GM12878 (cell line): ENCODE data around the gene AGAP1. TPM values are rescaled to one million over a fixed set of nuclear protein-coding genes. Genes with fewer than 3 reads are reported as not detected.

ENCODE experiments used
- ATAC-seq: fragments of 200-7000 bp; cut with Tn5 transposase; 3 replicates; pipeline ENCODE4 v1.9.1; 2020; ENCODE audit warnings: mild to moderate bottlenecking, moderate library complexity
- BruUV-seq: library from RNA; stranded (reverse); fragments of 400-500 nt; replicated peaks from 2 replicates; lab custom pipeline; 2021; lab: Mats Ljungman, UMichigan
- CTCF ChIA-PET: fragments of 300-600 bp; sonication (Branson Sonifier 250); formaldehyde crosslinking; extraction: SDS; loops from one replicate; lab custom pipeline; 2021; ENCODE audit warnings: inconsistent platforms; lab: Yijun Ruan, JAX
- POLR2A ChIA-PET: fragments of 350-600 bp; formaldehyde crosslinking; extraction: SDS; loops from one replicate; lab custom pipeline; 2021; ENCODE audit warnings: inconsistent platforms; lab: Charles Lee
- RAD21 ChIA-PET: fragments of 300-600 bp; sonication (Branson Sonifier 250); formaldehyde crosslinking; loops from one replicate; lab custom pipeline; 2023; ENCODE audit warnings: antibody characterized with exemption; ENCODE audit not compliant: unreplicated experiment; lab: Charles Lee
- SMC1A ChIA-PET: fragments of 300-600 bp; sonication (Branson Sonifier 250); formaldehyde crosslinking; loops from one replicate; lab custom pipeline; 2023; ENCODE audit not compliant: unreplicated experiment, uncharacterized antibody; lab: Charles Lee
- DNase-seq: peaks from one replicate; pipeline ENCODE4 v3.0.0-alpha.2; 2011; ENCODE audit warnings: low read depth, low spot score
- FAIRE-seq: peaks from 3 replicates; lab custom pipeline; 2011; peaks lifted over from hg19 to GRCh38; lab: Jason Lieb, UNC
- H2AFZ ChIP-seq: 2 replicates; pipeline ENCODE4 v1.6.0; 2011; ENCODE audit warnings: low read depth, low read length, control low read depth; ENCODE audit not compliant: control insufficient read depth
- H3K27ac ChIP-seq: 2 replicates; pipeline ENCODE4 v1.5.1; 2011; ENCODE audit warnings: control low read depth; ENCODE audit not compliant: control insufficient read depth, insufficient read depth
- H3K27me3 ChIP-seq, 2 experiments: replicated peaks in 1 of 2; 2 replicates each; pipeline versions ENCODE4 v1.6.0 to v1.6.1; 2011; ENCODE audit warnings: low read length in 1 of 2; ENCODE audit not compliant: control insufficient read depth in 2 of 2, insufficient read depth in 2 of 2
- H3K36me3 ChIP-seq, 2 experiments: 2 replicates each; pipeline ENCODE4 v1.5.1; 2011; ENCODE audit warnings: low read length in 1 of 2; ENCODE audit not compliant: control insufficient read depth in 2 of 2, insufficient read depth in 2 of 2
- H3K4me1 ChIP-seq: 2 replicates; pipeline ENCODE4 v1.6.1; 2011; ENCODE audit warnings: mild to moderate bottlenecking, low read length, moderate library complexity, mixed read lengths; ENCODE audit not compliant: control insufficient read depth, insufficient read depth
- H3K4me2 ChIP-seq: 2 replicates; pipeline ENCODE4 v1.6.0; 2011; ENCODE audit warnings: control low read depth; ENCODE audit not compliant: control insufficient read depth, insufficient read depth
- H3K4me3 ChIP-seq: fragments of 200-600 bp; sonication (generic); 2 replicates; pipeline ENCODE4 v1.5.1; 2016
- H3K79me2 ChIP-seq: 2 replicates; pipeline ENCODE4 v1.6.0; 2011; ENCODE audit warnings: low read length; ENCODE audit not compliant: control insufficient read depth, insufficient read depth
- H3K9ac ChIP-seq: 2 replicates; pipeline ENCODE4 v1.8.0; 2011; ENCODE audit warnings: low read length, control low read depth, mixed read lengths; ENCODE audit not compliant: control insufficient read depth, insufficient read depth
- H3K9me3 ChIP-seq: replicated peaks from 3 replicates; pipeline ENCODE4 v1.5.1; 2011; ENCODE audit warnings: mild to moderate bottlenecking, low read length; ENCODE audit not compliant: control insufficient read depth, insufficient read depth
- H4K20me1 ChIP-seq: 2 replicates; pipeline ENCODE4 v1.6.0; 2011; ENCODE audit not compliant: control insufficient read depth, insufficient read depth
- BMI1 ChIP-seq: fragments of 450-650 bp; IDR thresholded peaks from 2 replicates; pipeline ENCODE4 v1.6.1; 2016; ENCODE audit warnings: mild to moderate bottlenecking, moderate library complexity, borderline replicate concordance
- FOS ChIP-seq: IDR thresholded peaks from 3 replicates; pipeline ENCODE4 v1.6.1; 2011; ENCODE audit warnings: borderline replicate concordance; ENCODE audit not compliant: insufficient read length; ENCODE audit errors: extremely low read depth
- IKZF1 ChIP-seq: fragments of 450-650 bp; conservative IDR thresholded peaks from 2 replicates; pipeline ENCODE4 v1.6.1; 2017; ENCODE audit warnings: antibody characterized with exemption, mild to moderate bottlenecking
- KAT2A ChIP-seq: conservative IDR thresholded peaks from 2 replicates; pipeline ENCODE4 v1.6.1; 2011; ENCODE audit warnings: low read depth, low read length; ENCODE audit not compliant: control insufficient read depth
- MYC ChIP-seq: IDR thresholded peaks from 2 replicates; pipeline ENCODE4 v1.6.1; 2011; ENCODE audit warnings: mild to moderate bottlenecking, low read length, moderate library complexity, inconsistent platforms; ENCODE audit not compliant: insufficient read depth, insufficient replicate concordance, insufficient read length, severe bottlenecking
- PAX5 ChIP-seq: IDR thresholded peaks from 2 replicates; pipeline ENCODE4 v1.6.1; 2011; ENCODE audit warnings: low read depth, low read length, borderline replicate concordance
- PML ChIP-seq: IDR thresholded peaks from 2 replicates; pipeline ENCODE4 v1.6.1; 2012; ENCODE audit warnings: low read length, inconsistent platforms
- RCOR1 ChIP-seq: conservative IDR thresholded peaks from 2 replicates; pipeline ENCODE4 v1.6.1; 2012; ENCODE audit warnings: low read depth, low read length, improper control_type of control experiment
- SIX5 ChIP-seq: IDR thresholded peaks from 2 replicates; pipeline ENCODE4 v1.6.1; 2011; ENCODE audit warnings: mild to moderate bottlenecking, low read depth, low read length, moderate library complexity; ENCODE audit not compliant: severe bottlenecking
- SMAD1 ChIP-seq: fragments of 450-650 bp; IDR thresholded peaks from 2 replicates; pipeline ENCODE4 v1.6.1; 2018; ENCODE audit warnings: mild to moderate bottlenecking, low read depth; ENCODE audit not compliant: partially characterized antibody
- SREBF1 ChIP-seq: IDR thresholded peaks from 2 replicates; pipeline ENCODE4 v1.6.1; 2012; ENCODE audit warnings: mild to moderate bottlenecking, low read length
- TARDBP ChIP-seq: IDR thresholded peaks from 2 replicates; pipeline ENCODE4 v1.6.1; 2016; ENCODE audit warnings: borderline replicate concordance
- ZZZ3 ChIP-seq: IDR thresholded peaks from 2 replicates; pipeline ENCODE4 v1.6.1; 2011; ENCODE audit warnings: low read depth; ENCODE audit not compliant: control insufficient read depth, insufficient read length
- WGBS: methylation state at CpG from one replicate; pipeline ENCODE4 v1.1.6; 2016; ENCODE audit warnings: low lambda C conversion rate; ENCODE audit not compliant: insufficient replicate concordance, insufficient coverage; ENCODE audit errors: missing lambda C conversion rate; 5-methylcytosine and 5-hydroxymethylcytosine counted together
- in situ Hi-C: fragments of 300-500 bp; cut with MboI; formaldehyde crosslinking; loops from 9 replicates; pipeline ENCODE4 v1.14.3; 2018; ENCODE audit warnings: mixed read lengths
- intact Hi-C: fragments of 100-400 bp; cut with micrococcal nuclease; formaldehyde crosslinking; loops from one replicate; pipeline ENCODE4 v1.14.2; 2022; ENCODE audit not compliant: unreplicated experiment
- polyA plus RNA-seq, 11 experiments: library from polyadenylated mRNA; depleted of rRNA in 4 of 11; unstranded in 6 of 11; stranded (reverse) in 5 of 11; fragments of >200 nt; fragmentation: Nextera tagmentation in 4 of 11; fragmentation: Illumina TruSeq in 1 of 11; extraction: Ambion mirVana in 4 of 11; extraction: Trizol in 1 of 11; gene quantifications; 1 replicate in 1 of 11; 2 replicates in 10 of 11; pipeline versions ENCODE4 v1.2.1 to v1.2.3, GENCODE V29; 2011 to 2016; ENCODE audit warnings: inconsistent platforms in 2 of 11, missing spikeins in 2 of 11, low read depth in 1 of 11
- total RNA-seq, 4 experiments: library from RNA; depleted of rRNA in 3 of 4; stranded (reverse); fragments of >200 nt in 3 of 4; fragmentation: Illumina TruSeq in 1 of 4; extraction: Trizol in 1 of 4; gene quantifications; 2 replicates each; pipeline versions ENCODE4 v1.2.1 to v1.2.3, GENCODE V29; 2013 to 2021
- TF ChIP-seq, protein P1 (sequence below): IDR thresholded peaks from 2 replicates; pipeline ENCODE4 v1.6.1; 2011; ENCODE audit warnings: low read depth, low read length, improper control_type of control experiment, borderline replicate concordance
- TF ChIP-seq, protein P2 (sequence below): fragments of 450-650 bp; formaldehyde crosslinking; IDR thresholded peaks from 2 replicates; pipeline ENCODE4 v1.4.0; 2020; ENCODE audit warnings: mild to moderate bottlenecking, moderate library complexity
- TF ChIP-seq, protein P3 (sequence below): fragments of 450-650 bp; IDR thresholded peaks from 2 replicates; pipeline ENCODE4 v1.6.1; 2017; ENCODE audit warnings: mild to moderate bottlenecking, moderate library complexity

Gene AGAP1
- total and polyA plus RNA-seq, 10 of the 15 experiments (the other 5 are each of a cell fraction or from before 2014, with no cell fraction given): 0.05 to 0.15 (median 0.06) TPM; not detected in 7

DNA sequence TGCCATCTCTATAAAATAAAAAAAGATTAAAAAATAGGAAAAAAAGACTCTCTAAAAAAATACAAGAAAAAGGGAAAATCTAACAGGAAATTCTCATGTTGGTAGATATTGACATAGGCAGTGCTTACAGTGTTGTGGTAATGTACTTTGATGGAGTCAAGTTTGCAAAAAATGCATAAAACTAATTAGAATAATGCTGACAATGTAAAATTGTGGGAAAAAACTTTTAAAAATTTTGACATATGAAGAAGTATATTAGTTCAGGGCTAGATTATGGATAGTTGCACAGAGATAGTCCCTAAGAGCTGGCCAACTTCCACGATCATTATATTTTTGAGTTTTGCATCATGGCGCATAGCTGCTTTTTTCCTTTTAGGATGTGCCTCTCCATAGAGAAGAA lies 601.7 kb downstream of the AGAP1 start:
- FAIRE-seq (no peak), ATAC-seq (no peak), DNase-seq (no peak)
- 59% methylated on average over 2 of the region's 2 CpGs for WGBS
- ChIA-PET RAD21 (no interaction called here), POLR2A (no interaction called here), SMC1A (no interaction called here), CTCF (no interaction called here)
- Histone ChIP-seq H3K4me3 (no peak overlapping the region), H3K4me1 (no peaks in the 10 kb centered on the region), H3K79me2 (no peaks in the 10 kb centered on the region), H3K36me3 (no peaks in the 10 kb centered on the region), H4K20me1 (no peaks in the 10 kb centered on the region), H3K27ac (no peak overlapping the region), H3K9me3 (no peaks in the 10 kb centered on the region), H3K9ac (no peak overlapping the region), H2AFZ (no peak overlapping the region), H3K4me2 (no peak overlapping the region), H3K27me3 (no peaks in the 10 kb centered on the region)
- BruUV-seq: no TSS peak
- intact Hi-C loops: no loop called here
- in situ Hi-C loops: no loop called here
- TF ChIP-seq TARDBP (no peak), PAX5 (no peak), RCOR1 (no peak), SIX5 (no peak), SMAD1 (no peak), KAT2A (no peak), MYC (no peak), IKZF1 (no peak), SREBF1 (no peak), ZZZ3 (no peak), BMI1 (no peak), FOS (no peak), PML (no peak)
- TF ChIP-seq, protein P1, sequence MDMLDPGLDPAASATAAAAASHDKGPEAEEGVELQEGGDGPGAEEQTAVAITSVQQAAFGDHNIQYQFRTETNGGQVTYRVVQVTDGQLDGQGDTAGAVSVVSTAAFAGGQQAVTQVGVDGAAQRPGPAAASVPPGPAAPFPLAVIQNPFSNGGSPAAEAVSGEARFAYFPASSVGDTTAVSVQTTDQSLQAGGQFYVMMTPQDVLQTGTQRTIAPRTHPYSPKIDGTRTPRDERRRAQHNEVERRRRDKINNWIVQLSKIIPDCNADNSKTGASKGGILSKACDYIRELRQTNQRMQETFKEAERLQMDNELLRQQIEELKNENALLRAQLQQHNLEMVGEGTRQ: no peak
- TF ChIP-seq, protein P2, sequence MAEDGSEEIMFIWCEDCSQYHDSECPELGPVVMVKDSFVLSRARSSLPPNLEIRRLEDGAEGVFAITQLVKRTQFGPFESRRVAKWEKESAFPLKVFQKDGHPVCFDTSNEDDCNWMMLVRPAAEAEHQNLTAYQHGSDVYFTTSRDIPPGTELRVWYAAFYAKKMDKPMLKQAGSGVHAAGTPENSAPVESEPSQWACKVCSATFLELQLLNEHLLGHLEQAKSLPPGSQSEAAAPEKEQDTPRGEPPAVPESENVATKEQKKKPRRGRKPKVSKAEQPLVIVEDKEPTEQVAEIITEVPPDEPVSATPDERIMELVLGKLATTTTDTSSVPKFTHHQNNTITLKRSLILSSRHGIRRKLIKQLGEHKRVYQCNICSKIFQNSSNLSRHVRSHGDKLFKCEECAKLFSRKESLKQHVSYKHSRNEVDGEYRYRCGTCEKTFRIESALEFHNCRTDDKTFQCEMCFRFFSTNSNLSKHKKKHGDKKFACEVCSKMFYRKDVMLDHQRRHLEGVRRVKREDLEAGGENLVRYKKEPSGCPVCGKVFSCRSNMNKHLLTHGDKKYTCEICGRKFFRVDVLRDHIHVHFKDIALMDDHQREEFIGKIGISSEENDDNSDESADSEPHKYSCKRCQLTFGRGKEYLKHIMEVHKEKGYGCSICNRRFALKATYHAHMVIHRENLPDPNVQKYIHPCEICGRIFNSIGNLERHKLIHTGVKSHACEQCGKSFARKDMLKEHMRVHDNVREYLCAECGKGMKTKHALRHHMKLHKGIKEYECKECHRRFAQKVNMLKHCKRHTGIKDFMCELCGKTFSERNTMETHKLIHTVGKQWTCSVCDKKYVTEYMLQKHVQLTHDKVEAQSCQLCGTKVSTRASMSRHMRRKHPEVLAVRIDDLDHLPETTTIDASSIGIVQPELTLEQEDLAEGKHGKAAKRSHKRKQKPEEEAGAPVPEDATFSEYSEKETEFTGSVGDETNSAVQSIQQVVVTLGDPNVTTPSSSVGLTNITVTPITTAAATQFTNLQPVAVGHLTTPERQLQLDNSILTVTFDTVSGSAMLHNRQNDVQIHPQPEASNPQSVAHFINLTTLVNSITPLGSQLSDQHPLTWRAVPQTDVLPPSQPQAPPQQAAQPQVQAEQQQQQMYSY (CRISPR knock-in tag): no peak
- TF ChIP-seq, protein P3, sequence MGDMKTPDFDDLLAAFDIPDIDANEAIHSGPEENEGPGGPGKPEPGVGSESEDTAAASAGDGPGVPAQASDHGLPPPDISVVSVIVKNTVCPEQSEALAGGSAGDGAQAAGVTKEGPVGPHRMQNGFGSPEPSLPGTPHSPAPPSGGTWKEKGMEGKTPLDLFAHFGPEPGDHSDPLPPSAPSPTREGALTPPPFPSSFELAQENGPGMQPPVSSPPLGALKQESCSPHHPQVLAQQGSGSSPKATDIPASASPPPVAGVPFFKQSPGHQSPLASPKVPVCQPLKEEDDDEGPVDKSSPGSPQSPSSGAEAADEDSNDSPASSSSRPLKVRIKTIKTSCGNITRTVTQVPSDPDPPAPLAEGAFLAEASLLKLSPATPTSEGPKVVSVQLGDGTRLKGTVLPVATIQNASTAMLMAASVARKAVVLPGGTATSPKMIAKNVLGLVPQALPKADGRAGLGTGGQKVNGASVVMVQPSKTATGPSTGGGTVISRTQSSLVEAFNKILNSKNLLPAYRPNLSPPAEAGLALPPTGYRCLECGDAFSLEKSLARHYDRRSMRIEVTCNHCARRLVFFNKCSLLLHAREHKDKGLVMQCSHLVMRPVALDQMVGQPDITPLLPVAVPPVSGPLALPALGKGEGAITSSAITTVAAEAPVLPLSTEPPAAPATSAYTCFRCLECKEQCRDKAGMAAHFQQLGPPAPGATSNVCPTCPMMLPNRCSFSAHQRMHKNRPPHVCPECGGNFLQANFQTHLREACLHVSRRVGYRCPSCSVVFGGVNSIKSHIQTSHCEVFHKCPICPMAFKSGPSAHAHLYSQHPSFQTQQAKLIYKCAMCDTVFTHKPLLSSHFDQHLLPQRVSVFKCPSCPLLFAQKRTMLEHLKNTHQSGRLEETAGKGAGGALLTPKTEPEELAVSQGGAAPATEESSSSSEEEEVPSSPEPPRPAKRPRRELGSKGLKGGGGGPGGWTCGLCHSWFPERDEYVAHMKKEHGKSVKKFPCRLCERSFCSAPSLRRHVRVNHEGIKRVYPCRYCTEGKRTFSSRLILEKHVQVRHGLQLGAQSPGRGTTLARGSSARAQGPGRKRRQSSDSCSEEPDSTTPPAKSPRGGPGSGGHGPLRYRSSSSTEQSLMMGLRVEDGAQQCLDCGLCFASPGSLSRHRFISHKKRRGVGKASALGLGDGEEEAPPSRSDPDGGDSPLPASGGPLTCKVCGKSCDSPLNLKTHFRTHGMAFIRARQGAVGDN: no peak
